ENCODE results near the gene WDSUB1. TPM values are rescaled to one million over a fixed set of nuclear protein-coding genes. Genes with fewer than 3 reads are reported as not detected.

WDSUB1 gene
- total and polyA plus RNA-seq, 9 of the 15 experiments (the other 6 are each of a cell fraction or from before 2014, with no cell fraction given): 5.2 to 13.7 (median 9.4) TPM

DNA sequence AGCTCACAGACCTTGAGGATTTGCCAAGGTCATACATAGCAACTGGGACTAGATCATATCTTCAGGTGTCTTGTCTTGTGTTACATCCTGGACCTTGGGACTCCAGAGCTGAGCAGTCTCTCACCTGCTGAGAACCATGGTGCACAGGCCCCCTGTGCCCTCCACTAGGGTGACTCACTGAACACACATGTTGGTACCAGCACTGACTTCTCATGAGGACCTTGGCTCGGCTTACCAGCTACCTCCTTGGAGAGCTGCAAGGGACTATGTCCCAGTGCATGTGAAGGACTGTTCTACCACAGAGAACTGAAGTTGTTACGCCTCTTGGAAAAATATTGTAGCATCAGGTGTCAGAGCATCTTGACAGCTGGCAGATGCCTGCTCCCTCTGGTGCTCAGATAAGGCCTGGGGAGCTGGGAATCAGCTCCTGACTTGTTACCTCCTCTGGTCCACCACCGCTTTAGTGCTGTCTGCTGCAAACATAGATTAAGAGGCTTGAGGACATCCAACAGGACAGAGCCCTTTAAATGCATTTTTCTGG, 72.1 kb downstream of the WDSUB1 start:
- Histone ChIP-seq H4K20me1 (replicated peaks; ENCODE audit: control insufficient read depth, insufficient read depth, low read length) (no peaks in the 10 kb centered on the region), H3K79me2 (ENCODE audit: control insufficient read depth, insufficient read depth, low read length) (no peaks in the 10 kb centered on the region), H3K9me3 (replicated peaks; ENCODE audit: control insufficient read depth, insufficient read depth, low read depth, low read length) (no peaks in the 10 kb centered on the region), H3K4me1 (replicated peaks in 1 of 2; ENCODE audit: control insufficient read depth in 2 of 2, insufficient read depth in 2 of 2, low read length in 2 of 2) (no peaks in the 10 kb centered on the region), H2AFZ (ENCODE audit: low read depth, low read length) (no peak overlapping the region), H3K4me2 (ENCODE audit: insufficient read depth, low read length) (no peak overlapping the region), H3K27me3 (ENCODE audit: control insufficient read depth in 2 of 2, insufficient read depth in 2 of 2, low read length in 2 of 2) (peaks cover 58 to 76% of the 10 kb centered on the region in 2 experiments), H3K27ac (ENCODE audit: extremely low read depth, low read depth, low read length) (no peak overlapping the region), H3K9me1 (ENCODE audit: control insufficient read depth, insufficient read depth, low read length) (no peaks in the 10 kb centered on the region), H3K4me3 (no peak overlapping the region), H3K9ac (ENCODE audit: insufficient read depth in 1 of 2, low read depth in 2 of 2, low read length in 2 of 2) (no peak overlapping the region), H3K36me3 (ENCODE audit: control insufficient read depth, insufficient read depth, low read length) (no peaks in the 10 kb centered on the region)
- peak; percentile 15; the same call in 2 of the 3 replicates for ATAC-seq
- TF ChIP-seq, protein P1, sequence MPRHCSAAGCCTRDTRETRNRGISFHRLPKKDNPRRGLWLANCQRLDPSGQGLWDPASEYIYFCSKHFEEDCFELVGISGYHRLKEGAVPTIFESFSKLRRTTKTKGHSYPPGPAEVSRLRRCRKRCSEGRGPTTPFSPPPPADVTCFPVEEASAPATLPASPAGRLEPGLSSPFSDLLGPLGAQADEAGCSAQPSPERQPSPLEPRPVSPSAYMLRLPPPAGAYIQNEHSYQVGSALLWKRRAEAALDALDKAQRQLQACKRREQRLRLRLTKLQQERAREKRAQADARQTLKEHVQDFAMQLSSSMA (CRISPR knock-in tag; IDR thresholded peaks at IDR 0.05): no peak
- TF ChIP-seq CBFA2T3 (IDR thresholded peaks at IDR 0.05): peak; percentile 47
- TF ChIP-seq SRSF3 (IDR thresholded peaks at IDR 0.05; ENCODE audit: insufficient read depth, low read length): no peak
- no peak for TF ChIP-seq ZNF75A (CRISPR knock-in tag; IDR thresholded peaks at IDR 0.05)
- TF ChIP-seq CREM (IDR thresholded peaks at IDR 0.05; ENCODE audit: low read depth): no peak
- TF ChIP-seq DNMT1 (IDR thresholded peaks at IDR 0.05): no peak
- no peak for TF ChIP-seq CEBPG (CRISPR knock-in tag; IDR thresholded peaks at IDR 0.05)
- no peak for TF ChIP-seq CEBPG (tag; conservative IDR thresholded peaks at IDR 0.05 in 1 of 2, IDR thresholded peaks at IDR 0.05 in 1 of 2)
- 0 out of 2 replicates have a peak, but pooled peaks have one; percentile 10 for TF ChIP-seq CBFA2T2 (conservative IDR thresholded peaks at IDR 0.05)
- WGBS (ENCODE audit: insufficient coverage, low coverage, missing lambda C conversion rate): 6% methylated on average over 3 of the region's 3 CpGs
- ChIA-PET POLR2A (interaction anchor here (0.6 to 1.5 kb wide), 2 partner anchors 18 to 285 kb away, joined by 3 read pairs; no protein-coding TSS in a partner anchor), CTCF (ENCODE audit: low intra/inter-chr PET ratio) (no interaction called here)
- intact Hi-C loops (cut with micrococcal nuclease): no loop called here
- no TSS peak for BruUV-seq (replicated peaks)
- FAIRE-seq: no peak
- in situ Hi-C loops (cut with MboI): no loop called here
- DNase-seq (ENCODE audit: extremely low read depth in 1 of 4, low spot score in 3 of 4): no peak

Measured in K562 (cell line).